GM15510 (cell line): Measurements from ENCODE around the gene NAAA.

Experiments
- POLR2A ChIP-seq: IDR thresholded peaks from 3 replicates; pipeline ENCODE4 v1.6.1; 2011; ENCODE audit warnings: borderline replicate concordance; ENCODE audit not compliant: insufficient read length; ENCODE audit errors: extremely low read depth

The NAAA gene

DNA sequence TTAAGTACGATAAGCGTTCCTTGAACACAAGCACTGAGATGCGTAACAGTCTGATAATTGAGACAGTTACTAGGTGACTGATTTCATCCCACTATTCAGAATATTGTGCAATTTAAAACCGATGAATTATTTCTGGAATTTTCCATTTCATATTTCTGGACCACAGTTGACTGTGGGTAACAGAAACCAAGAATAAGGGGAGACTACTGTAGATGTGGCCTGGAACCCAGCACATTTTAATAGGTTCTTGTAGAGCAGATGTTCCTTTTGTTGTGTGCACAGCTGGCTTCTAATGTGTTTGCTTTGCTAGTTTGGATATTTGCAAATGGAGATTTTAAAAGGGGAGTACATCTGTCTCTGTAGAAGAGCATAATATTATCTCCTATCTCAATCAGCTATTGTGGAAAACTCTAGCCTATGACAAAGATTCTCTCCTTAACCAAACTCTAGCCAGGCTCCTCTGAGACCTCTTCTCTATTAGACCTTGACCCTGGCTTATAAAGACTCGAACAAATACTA, 16.4 kb downstream of the NAAA start:
- no peak for TF ChIP-seq POLR2A

DNA sequence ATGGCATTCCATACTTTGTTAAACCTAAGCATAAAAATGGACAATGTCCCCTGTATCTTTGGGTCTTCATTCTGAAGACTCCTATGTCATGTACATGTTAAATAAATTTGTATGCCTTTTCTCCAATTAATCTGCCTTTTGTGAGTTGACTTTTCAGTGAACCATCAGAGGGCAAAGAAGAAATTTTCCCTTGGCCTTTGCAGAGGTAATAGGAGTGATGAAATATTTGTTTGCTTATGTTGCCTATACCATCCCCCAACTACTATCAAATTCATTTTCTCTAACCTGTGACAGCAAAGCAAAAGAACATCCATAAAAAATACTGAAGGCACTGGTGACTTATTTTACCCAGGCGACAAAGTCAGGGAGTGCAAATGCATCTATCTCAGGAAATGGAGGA, 18.2 kb downstream of the NAAA start:
- TF ChIP-seq POLR2A = no peak

DNA sequence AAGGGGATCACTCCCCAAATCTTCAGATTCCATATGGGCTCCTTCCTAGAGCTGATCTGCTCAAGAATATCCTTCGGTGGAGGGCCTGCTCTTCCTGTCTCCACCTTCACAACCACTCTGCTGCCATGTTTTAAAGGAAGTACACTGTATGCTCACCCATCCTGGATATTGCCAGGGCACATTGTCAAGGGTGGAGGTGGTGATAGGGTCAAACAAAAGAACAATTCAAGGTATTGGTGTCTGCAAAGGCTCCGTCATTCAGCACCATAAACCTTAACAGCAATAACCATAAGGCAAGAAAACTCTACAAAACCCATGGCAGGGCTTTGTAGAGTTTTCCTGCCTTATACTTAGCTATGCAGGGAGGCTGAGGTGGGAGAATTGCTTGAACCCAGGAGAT, 18.9 kb downstream of the NAAA start:
- TF ChIP-seq POLR2A = no peak

DNA sequence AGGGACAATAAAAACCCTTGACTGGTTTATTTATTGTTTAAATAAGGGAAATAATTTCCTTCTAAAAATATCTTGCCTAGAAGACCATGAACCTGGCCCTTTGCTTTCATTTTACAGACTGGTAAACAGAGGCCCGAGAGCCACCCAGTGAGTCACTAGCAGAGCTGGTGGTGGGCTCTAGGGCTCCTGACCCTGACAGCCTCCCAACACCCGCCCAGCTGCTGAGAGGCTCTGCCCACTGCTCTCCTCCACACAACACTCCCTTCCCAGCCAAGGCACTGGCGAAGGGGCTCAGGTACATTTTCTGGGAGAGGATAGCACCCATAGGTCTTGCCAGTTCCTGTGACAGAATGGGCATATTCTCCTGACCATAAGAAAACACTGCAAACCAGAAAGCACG, 20.5 kb downstream of the NAAA start:
- no peak for TF ChIP-seq POLR2A

DNA sequence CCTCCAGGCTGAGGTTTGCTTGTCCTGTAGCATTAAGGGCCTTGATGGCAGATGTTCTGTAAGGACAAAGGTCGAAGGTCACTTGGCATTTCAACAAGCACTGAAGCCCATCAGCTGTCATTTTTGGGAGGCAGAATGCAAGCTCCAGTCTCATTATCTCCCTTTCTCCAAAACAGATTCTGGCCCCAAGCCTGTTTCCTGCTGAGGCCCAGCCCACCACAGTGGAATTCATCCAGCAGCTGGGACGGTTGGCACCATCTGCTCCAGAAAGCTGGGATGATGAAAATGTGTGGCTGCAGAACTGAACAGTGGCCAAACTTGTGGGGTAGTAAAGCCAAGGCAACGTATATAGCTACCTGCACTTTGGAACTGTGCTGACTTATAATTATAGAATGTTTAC, 20.9 kb downstream of the NAAA start:
- TF ChIP-seq POLR2A = no peak

DNA sequence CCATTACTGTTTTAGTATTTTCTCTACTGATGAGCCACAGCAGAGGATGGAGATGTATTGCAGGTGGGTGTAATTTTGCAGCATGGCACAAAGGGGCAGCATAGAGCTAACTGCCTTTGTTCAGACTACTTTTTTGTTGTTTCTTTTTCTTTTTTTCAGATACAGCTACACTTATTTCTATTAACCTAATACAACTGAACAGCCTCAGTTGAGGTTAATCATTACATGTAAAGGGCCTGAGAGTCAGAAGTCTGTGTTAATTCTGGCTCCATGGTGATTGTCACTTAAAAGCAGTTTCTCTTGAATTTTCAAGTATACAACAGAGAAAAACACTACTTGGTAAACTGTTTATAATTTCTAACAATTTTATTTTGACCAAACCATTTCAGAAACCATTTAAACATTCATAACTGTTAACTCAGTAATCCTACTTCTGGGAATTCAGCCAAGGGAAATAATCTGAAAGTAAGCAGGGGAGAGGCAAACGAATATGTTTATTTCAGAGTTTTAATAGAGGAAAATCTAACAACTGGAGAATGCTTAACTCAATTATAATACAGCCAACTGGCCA, 24.6 kb downstream of the NAAA start:
- TF ChIP-seq POLR2A = no peak

DNA sequence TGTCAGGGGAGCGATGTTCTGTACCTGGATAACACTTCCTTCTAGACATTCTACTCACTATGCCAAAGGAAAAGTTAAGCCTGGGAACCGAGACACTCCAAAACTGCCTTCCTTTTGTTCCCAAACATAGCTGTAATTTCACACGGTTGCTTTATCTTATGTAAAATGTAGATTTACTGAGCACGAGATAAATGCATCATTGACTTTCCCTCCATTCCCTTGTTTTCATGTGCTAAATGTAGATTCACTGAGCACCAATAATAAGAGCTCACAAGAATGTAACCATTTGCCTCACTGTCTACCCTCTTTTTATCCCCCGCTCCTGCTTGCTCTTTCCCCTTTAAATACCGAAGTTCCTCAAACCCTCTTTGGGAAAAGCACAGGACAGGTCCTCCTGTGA, 27.8 kb downstream of the NAAA start:
- no peak for TF ChIP-seq POLR2A

DNA sequence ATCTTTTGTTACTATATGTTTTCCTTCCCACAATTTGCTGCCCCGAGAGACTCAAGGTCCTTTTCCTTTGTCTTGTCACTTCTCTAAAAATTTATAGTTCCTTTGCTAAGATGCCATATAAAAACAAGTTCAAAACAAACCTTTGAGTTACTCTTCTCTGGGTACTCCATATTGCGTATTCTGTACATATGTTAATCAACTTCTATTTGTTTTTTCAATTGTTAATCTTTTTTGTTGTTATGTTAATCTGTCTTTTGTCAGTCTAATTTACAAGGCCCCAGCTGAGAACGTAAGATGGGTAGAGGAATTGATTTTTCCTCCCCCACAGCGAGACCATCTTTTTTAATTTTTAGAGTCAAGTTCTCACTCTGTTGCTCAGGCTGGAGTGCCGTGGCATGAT, 31.4 kb downstream of the NAAA start:
- no peak for TF ChIP-seq POLR2A

DNA sequence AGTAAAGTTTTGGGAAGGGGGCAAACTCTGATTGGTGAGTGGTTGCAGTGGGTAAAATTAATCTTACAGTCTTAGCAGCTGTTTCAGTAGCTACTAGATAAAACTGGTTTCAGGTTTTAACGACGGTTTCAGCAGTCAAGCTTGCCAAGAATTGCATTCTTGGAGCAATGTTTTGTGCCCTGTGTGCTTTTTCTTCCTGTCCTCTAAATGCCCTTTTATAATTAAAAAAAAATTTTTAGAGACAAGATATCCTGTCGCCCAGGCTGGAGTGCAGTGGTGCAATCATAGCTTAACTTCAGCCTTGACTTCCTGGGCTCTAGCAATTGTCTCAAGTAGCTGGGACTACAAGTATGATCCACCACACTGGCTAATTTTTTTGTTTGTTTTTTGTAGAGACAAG, 32.3 kb downstream of the NAAA start:
- no peak for TF ChIP-seq POLR2A

DNA sequence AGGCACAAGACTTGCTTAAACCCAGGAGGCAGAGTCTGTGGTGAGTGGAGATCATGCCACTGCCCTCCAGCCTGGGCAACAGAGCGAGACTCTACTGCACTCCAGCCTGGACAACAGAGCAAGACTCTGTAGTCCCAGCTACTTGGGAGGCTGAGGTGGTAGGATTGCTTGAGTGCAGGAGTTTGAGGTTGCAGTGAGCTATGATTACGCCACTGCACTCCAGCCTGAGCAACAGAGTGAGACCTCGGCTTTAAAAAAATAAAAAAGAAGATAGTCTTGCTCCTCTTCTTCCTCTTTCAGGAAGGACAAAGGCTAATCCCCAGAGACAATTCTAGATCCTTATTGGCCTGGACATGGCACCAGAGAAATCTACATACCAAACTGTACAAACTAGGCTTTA, 32.8 kb downstream of the NAAA start:
- no peak for TF ChIP-seq POLR2A

DNA sequence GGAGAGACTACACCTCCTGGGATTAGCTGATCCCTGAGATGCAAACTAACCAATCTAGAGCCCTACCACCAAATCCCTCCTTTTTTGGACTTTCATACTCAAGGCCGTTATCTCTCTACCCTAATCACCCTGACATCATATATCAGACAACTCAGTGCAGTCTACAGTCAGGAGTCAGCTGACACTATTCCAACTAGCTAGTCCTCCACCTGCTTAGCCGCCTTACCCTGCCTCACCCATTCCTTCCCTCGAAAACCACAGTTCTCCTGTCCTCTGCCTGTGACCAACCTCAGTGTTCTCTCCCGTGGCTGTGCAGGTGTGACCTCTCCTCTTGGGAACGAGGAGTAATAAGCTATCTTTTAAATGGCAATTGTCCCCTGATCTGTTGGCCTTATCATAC, 36.7 kb downstream of the NAAA start:
- no peak for TF ChIP-seq POLR2A

DNA sequence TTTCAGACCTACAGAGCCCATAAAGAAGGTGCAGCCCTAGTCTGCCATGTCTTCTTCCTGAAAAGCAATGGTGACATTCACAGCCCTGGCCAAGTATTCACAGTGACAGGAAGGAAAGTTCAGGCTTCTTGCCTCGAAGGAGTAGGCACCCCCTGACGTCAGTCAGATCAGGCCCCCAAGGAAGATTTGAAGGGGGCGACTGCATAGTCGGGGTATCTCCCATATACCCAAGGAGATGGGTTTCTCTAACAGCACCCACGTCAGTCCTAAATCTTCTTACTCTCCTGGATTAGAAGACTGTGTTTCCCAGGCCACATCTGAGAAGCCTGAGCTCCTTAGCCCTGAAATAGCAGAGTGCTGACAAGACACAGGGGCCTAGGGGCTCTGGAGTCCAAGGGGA, 38.5 kb downstream of the NAAA start, which contains the start of gene PPEF2:
TSS of gene PPEF2 (minus strand) at position 101 of the 400 bp plus-strand sequence. CDS start 6,127 bp downstream, outside the sequence.
- no peak for TF ChIP-seq POLR2A

DNA sequence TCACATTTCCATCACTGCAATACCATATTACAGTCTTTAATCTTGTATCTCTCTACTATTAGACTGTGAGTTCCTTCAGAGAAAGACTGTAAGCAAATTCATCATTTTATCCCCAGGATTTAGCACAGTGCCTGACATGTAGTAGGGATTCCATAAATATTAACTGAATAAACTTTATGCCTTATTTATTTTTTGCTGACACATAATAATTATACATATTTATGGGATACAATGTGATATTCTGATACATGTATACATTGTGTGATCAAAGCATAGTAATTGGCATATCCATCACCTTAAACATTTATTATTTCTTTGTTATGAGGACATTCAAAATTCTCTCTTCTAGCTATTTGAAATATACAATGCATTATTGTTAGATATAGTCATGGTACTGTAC, 42.3 kb downstream of the NAAA start:
- no peak for TF ChIP-seq POLR2A

DNA sequence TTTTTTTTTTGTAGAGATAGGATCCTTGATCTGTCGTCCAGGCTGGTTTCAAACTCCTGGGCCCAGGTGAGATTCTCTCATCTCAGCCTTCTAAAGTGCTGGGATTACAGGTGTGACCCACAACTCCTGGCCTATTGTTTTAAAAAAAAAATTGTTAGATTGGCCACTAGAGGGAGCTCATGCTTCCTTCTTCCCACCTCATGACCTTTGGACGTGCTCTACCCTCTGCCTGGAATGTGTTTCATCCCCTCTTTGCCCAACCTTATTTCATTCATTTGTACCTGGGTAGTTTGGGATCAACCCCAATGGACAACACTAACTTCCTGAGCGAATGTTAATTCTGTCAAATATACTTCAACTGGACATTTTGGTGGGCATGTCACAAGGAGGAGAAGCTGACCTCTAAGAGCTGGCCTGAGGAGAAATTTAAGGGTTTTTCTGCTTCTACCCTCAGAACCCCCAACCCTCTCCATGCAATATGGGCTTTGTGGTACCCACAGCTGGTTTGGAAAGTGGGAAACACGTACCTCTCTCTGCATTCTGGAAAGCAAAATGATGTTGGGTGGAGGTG, 45.0 kb downstream of the NAAA start:
- TF ChIP-seq POLR2A = no peak

DNA sequence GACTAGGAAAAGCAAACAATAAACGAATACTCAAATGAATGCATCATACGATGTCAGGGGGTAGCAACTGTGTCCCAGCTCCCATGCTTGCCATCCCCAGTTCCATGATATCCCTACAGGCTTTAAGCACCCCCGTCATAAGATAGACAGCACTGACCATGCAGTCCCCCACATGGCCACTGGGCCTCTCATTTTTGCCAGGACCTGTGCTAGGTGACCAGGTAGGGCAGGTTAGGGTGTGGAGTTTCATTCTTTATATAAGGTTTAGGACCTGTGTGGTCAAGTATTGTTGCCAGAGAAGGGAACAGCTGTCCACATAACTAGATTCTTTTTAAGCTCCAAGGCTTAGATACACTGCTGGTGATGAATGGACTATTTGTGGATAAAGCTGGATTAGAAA, 48.3 kb downstream of the NAAA start:
- no peak for TF ChIP-seq POLR2A

DNA sequence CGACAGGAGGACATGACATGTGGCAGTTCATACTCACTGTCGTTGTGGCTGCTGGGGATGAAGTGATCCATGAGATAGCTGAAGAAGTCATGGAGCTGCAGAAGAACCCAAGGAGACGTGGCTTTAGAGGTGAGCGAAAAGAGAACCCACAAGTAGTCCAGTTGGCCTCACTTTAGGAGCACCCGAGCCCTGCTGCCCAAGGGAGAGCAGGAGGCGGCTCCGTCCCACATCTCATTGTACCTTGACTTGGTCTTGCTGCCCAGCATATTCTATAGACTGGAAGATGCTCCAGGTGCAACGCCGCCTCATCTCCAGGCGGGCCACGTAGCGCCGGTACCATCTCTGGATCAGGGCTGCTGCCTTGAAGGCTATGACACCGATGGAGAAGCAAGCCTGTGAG, 49.2 kb downstream of the NAAA start:
- TF ChIP-seq POLR2A = no peak

DNA sequence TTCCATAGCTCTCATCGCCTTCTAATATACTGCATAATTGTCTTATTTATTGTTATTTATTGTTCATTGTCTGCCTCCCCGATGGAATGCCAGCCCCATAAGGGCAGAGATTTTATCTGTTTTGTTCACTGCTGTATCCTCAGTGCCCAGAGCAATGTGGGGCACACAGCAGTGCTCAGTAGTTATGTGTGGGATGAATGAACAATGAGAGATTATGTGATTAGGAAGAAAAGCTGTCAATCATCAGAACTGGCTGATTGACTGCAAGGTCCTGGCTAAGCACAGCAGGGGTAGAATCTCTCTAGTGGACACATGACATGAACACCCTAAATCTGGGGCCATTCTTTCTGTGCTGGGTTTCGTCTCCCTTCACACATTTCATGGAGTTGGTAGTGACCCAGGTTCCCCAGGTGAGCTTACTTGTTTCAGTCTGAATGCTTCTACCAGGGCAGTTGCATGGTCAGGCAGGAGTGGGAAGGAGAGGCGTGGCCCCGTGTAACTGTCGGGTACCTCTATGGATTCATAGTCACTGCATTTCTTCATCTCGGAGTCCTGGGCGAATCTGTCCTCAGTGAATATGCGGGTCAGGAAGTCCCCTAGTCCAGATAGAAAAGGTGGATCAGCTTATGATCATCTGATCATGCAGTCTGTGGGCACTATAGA, 51.1 kb downstream of the NAAA start:
- TF ChIP-seq POLR2A = no peak

DNA sequence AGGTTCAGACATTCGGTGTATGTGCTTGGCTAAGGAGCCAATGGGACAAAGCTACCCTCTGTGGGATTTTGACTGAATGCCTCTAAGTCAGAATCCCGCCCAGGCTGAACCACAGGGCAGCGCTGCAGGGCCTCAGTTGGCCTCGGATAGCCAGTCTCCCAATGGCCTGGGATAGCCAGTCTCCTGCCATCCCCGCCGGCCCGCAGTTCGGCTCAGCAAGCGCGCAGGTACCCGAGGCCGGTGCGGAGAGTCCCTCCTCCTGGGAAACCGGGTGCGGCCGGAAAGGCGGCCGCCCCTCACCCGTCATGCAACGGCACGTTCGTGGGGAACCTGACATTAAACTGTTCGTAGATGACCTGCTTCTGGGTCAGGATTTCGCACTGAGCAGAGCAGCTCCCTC, 54.7 kb downstream of the NAAA start:
- TF ChIP-seq POLR2A = no peak
